SU-DHL-6 (cell line): Measurements from ENCODE around the gene LTB.

Source experiments
- H2AFZ ChIP-seq: fragments of 200-600 bp; sonication (generic); 2 replicates; pipeline ENCODE4 v1.6.1; 2014; ENCODE audit warnings: low read depth, mild to moderate bottlenecking, moderate library complexity, mixed read lengths, antibody characterized with exemption, low read length; ENCODE audit not compliant: severe bottlenecking
- H3F3A ChIP-seq: fragments of 200-600 bp; shearing (Covaris generic); 2 replicates; pipeline ENCODE4 v1.6.0; 2016; ENCODE audit warnings: antibody characterized with exemption, mild to moderate bottlenecking; ENCODE audit not compliant: insufficient read depth
- H3K27ac ChIP-seq: fragments of 200-600 bp; sonication (generic); 2 replicates; pipeline ENCODE4 v1.5.1; 2016; ENCODE audit warnings: low read depth, mild to moderate bottlenecking, low read length, moderate library complexity, mixed read lengths
- H3K27me3 ChIP-seq: fragments of 200-600 bp; sonication (generic), shearing (Covaris generic); 2 replicates; pipeline ENCODE4 v1.6.0; 2014; ENCODE audit warnings: mild to moderate bottlenecking, low read length
- H3K36me3 ChIP-seq: fragments of 200-600 bp; sonication (generic); 2 replicates; pipeline ENCODE4 v1.6.1; 2014; ENCODE audit warnings: mild to moderate bottlenecking, low read length, mixed read lengths
- H3K4me2 ChIP-seq: fragments of 300-600, 200-600 bp; shearing (Covaris generic), sonication (generic); 2 replicates; pipeline ENCODE4 v1.6.0; 2014; ENCODE audit warnings: low read length, low read depth, mild to moderate bottlenecking; ENCODE audit not compliant: poor library complexity, severe bottlenecking
- H3K4me3 ChIP-seq: fragments of 200-600 bp; sonication (generic); 2 replicates; pipeline ENCODE4 v1.5.1; 2014; ENCODE audit warnings: antibody characterized with exemption, low read length, mild to moderate bottlenecking, mixed read lengths; ENCODE audit not compliant: insufficient read depth, poor library complexity, severe bottlenecking
- H3K79me2 ChIP-seq: fragments of 200-600 bp; sonication (generic); 2 replicates; pipeline ENCODE4 v1.6.1; 2014; ENCODE audit warnings: mild to moderate bottlenecking, low read length, moderate library complexity; ENCODE audit not compliant: insufficient read depth
- H3K9ac ChIP-seq: fragments of 200-600 bp; sonication (generic); 2 replicates; pipeline ENCODE4 v1.7.0; 2014; ENCODE audit warnings: mild to moderate bottlenecking, low read length
- H3K9me2 ChIP-seq: fragments of 200-600 bp; sonication (generic); replicated peaks from 2 replicates; pipeline ENCODE4 v1.6.1; 2014; ENCODE audit warnings: low read length; ENCODE audit not compliant: insufficient read depth
- H3K9me3 ChIP-seq: fragments of 200-600 bp; sonication (generic); 2 replicates; pipeline ENCODE4 v1.6.1; 2014; ENCODE audit warnings: low read length, mixed read lengths; ENCODE audit not compliant: insufficient read depth
- H4K20me1 ChIP-seq: fragments of 200-600 bp; sonication (generic); 2 replicates; pipeline ENCODE4 v1.6.1; 2014; ENCODE audit warnings: low read depth, mild to moderate bottlenecking, antibody characterized with exemption, low read length, moderate library complexity, mixed read lengths
- CTCF ChIP-seq: fragments of 200-600 bp; sonication (generic); IDR thresholded peaks from one replicate; pipeline ENCODE4 v1.5.1; 2017; ENCODE audit warnings: antibody characterized with exemption, mild to moderate bottlenecking, low read length, moderate library complexity; ENCODE audit not compliant: insufficient read depth, poor library complexity, severe bottlenecking
- EZH2phosphoT487 ChIP-seq: fragments of 200-600 bp; sonication (generic), shearing (Covaris generic); conservative IDR thresholded peaks from 2 replicates; pipeline ENCODE4 v1.6.1; 2018; ENCODE audit warnings: mild to moderate bottlenecking, antibody characterized with exemption, low read length, moderate library complexity, mixed read lengths

LTB gene

DNA sequence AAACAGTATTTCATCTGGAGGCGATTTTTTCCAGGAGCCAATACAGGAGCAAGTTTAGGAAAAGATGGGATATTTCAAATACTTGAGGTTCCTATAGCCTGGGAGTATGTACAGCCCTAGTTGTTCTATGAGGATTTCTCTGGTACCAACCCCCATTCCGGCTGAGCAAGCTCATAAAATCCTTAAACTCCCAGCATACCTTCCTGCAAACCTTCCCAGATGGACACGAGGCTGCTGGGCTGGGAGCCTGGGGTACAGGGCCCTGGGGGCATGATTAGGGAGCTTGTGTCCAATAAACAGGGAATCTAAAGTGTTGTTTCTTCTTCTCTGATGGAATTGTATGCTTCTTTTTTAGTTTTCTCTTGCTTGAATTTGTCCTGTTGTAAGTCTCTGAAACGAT is 39.8 kb upstream of the LTB start:
- Histone ChIP-seq H4K20me1 (peaks cover 16% of the 10 kb centered on the region; the same call in 1 of the 2 replicates), H3K4me3 (peak overlapping the region; percentile 64), H3K36me3 (peaks cover 50% of the 10 kb centered on the region), H3K79me2 (peaks cover 56% of the 10 kb centered on the region), H3K9me3 (no peaks in the 10 kb centered on the region), H3K27ac (peak overlapping the region; percentile 78; the same call in 1 of the 2 replicates), H3K4me2 (peak overlapping the region; percentile 84), H2AFZ (no peak overlapping the region), H3K9ac (peak overlapping the region; percentile 83), H3F3A (peaks cover 25% of the 10 kb centered on the region), H3K9me2 (no peaks in the 10 kb centered on the region), H3K27me3 (no peaks in the 10 kb centered on the region)
- TF ChIP-seq EZH2phosphoT487, result no peak
- TF ChIP-seq CTCF, result no peak

- TF ChIP-seq EZH2phosphoT487 (no peak), CTCF (no peak)
- H3K9me3 ChIP-seq, result no peaks in the 10 kb centered on the region
These were observed 39.2 kb upstream of the LTB start for GRCh38 chr6:31621320-31621939.

DNA sequence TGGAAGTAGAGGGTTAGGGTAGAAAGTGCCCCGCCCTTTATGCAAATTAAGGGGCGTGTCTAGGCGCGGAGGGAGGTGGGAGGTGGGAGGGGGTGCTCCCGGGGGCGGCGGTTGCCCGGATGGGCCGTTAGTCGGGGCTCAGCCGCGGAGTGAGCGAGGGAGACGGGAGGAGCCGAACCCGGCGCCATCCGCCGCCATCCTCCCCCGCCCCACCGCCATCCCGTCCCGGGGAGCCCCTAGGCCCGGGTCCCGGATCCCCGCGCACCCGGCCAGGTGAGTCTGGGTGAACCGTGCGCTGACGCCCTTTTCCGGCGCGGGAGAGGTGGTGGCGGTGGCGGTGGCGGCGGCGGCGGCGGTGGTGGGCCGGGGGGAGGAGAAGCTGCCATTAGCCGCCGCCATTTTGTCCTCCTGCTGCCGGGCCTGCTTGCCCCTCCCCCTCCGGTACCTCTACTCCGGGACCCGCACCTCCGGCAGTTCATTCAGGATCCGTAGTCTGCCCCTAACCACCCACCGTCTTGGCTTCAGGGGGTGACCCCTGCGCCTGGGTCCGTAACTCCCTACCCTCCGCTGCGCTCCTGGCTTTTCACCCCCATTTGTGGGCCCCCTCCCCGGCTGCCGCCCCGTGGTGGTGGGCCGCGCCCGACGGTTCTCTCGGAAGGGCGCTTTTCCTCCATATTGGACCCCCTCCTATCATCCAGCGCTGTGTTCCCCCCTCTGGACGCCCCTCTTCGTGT is 38.5 kb upstream of the LTB start, which contains the start of gene PRRC2A:
PRRC2A (plus strand) TSS at position 130 of the 734 bp plus-strand sequence. CDS start 2,075 bp downstream, outside the sequence.
- Histone ChIP-seq H3F3A (peaks cover 25% of the 10 kb centered on the region), H3K4me2 (peak within 1 kb of the TSS; percentile 84), H3K36me3 (peaks cover 38% of the 10 kb centered on the region), H3K9me3 (no peaks in the 10 kb centered on the region), H4K20me1 (peaks cover 16% of the 10 kb centered on the region; the same call in 1 of the 2 replicates), H3K27me3 (no peaks in the 10 kb centered on the region), H3K9me2 (no peaks in the 10 kb centered on the region), H3K4me3 (peak within 1 kb of the TSS; percentile 64), H2AFZ (peak within 1 kb of the TSS; percentile 6), H3K27ac (peak within 1 kb of the TSS; percentile 86), H3K9ac (peak within 1 kb of the TSS; percentile 83), H3K79me2 (peaks cover 48% of the 10 kb centered on the region)
- TF ChIP-seq CTCF (no peak), EZH2phosphoT487 (no peak)

More at GRCh38 chr6:31621320-31621939, 39.2 kb upstream of the LTB start:
- H3F3A ChIP-seq, result peaks cover 25% of the 10 kb centered on the region
- no peak overlapping the region for H2AFZ ChIP-seq
- peak overlapping the region; percentile 83 for H3K9ac ChIP-seq
- peaks cover 45% of the 10 kb centered on the region for H3K36me3 ChIP-seq
- peak overlapping the region; percentile 78 for H3K27ac ChIP-seq
- peak overlapping the region; percentile 64 for H3K4me3 ChIP-seq
- H3K4me2 ChIP-seq, result peak overlapping the region; percentile 84
- no peaks in the 10 kb centered on the region for H3K9me2 ChIP-seq
- peaks cover 16% of the 10 kb centered on the region; the same call in 1 of the 2 replicates for H4K20me1 ChIP-seq
- H3K79me2 ChIP-seq, result peaks cover 50% of the 10 kb centered on the region
- H3K27me3 ChIP-seq, result no peaks in the 10 kb centered on the region
